ENCODE results near the gene DAPK1. TPM values are rescaled to one million over a fixed set of nuclear protein-coding genes. Genes with fewer than 3 reads are reported as not detected.

DAPK1 gene
- total and polyA plus RNA-seq, 10 of the 15 experiments (the other 5 are each of a cell fraction or from before 2014, with no cell fraction given): 8.2 to 94.7 (median 51.6) TPM

DNA sequence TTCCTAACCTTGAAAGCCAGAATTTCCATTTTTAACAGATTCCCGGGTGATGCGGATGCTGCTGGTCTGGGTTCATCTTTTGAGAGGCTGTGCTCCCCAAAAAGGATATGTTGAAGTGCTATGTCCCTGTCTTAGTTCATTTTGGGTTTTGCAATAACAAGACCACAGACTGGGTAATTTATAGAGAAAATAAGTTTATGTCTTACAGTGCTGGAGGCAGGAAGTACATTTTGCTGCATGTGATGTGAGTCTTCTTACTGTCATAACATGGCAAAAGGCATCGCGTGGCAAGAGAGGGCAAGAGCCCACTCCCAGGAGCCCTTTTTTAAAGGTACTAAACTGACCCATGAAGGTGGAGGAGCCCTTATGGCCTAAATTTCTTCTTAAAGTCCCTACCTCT, 114.1 kb downstream of the DAPK1 start:
- ChIA-PET CTCF (no interaction called here), RAD21 (ENCODE audit: unreplicated experiment) (no interaction called here), SMC1A (ENCODE audit: uncharacterized antibody, unreplicated experiment) (no interaction called here), POLR2A (no interaction called here)
- ATAC-seq: no peak
- H2AFZ ChIP-seq (ENCODE audit: control insufficient read depth, low read depth, low read length): no peak overlapping the region
- peaks cover 9% of the 10 kb centered on the region for H3K9me3 ChIP-seq (replicated peaks; ENCODE audit: control insufficient read depth, insufficient read depth, low read length)
- H3K27ac ChIP-seq (ENCODE audit: control insufficient read depth, insufficient read depth): no peak overlapping the region
- no peak for FAIRE-seq
- WGBS (ENCODE audit: insufficient coverage, insufficient replicate concordance, low lambda C conversion rate, missing lambda C conversion rate): 87% methylated on average over 4 of the region's 4 CpGs
- no peaks in the 10 kb centered on the region for H3K79me2 ChIP-seq (ENCODE audit: control insufficient read depth, insufficient read depth, low read length)
- H3K9ac ChIP-seq (ENCODE audit: control insufficient read depth, insufficient read depth, low read length): no peak overlapping the region
- TF ChIP-seq, protein P1, sequence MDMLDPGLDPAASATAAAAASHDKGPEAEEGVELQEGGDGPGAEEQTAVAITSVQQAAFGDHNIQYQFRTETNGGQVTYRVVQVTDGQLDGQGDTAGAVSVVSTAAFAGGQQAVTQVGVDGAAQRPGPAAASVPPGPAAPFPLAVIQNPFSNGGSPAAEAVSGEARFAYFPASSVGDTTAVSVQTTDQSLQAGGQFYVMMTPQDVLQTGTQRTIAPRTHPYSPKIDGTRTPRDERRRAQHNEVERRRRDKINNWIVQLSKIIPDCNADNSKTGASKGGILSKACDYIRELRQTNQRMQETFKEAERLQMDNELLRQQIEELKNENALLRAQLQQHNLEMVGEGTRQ (IDR thresholded peaks at IDR 0.05; ENCODE audit: borderline replicate concordance, low read depth, low read length): no peak
- TF ChIP-seq CHD2 (IDR thresholded peaks at IDR 0.05; ENCODE audit: borderline replicate concordance, low read depth, low read length): no peak
- no peak for TF ChIP-seq ZNF274 (IDR thresholded peaks at IDR 0.05; ENCODE audit: insufficient read depth, insufficient read length)
- TF ChIP-seq MEF2B (IDR thresholded peaks at IDR 0.05; ENCODE audit: partially characterized antibody, poor library complexity, severe bottlenecking): no peak
- TF ChIP-seq EGR1 (IDR thresholded peaks at IDR 0.05; ENCODE audit: borderline replicate concordance in 1 of 2, low read depth in 2 of 2, low read length in 2 of 2): no peak
- TF ChIP-seq MYB (IDR thresholded peaks at IDR 0.05; ENCODE audit: borderline replicate concordance, low read depth, low read length): no peak
- TF ChIP-seq ASH2L (IDR thresholded peaks at IDR 0.05; ENCODE audit: borderline replicate concordance, low read depth): no peak
- no peaks in the 10 kb centered on the region for H4K20me1 ChIP-seq (ENCODE audit: control insufficient read depth, insufficient read depth)
- in situ Hi-C loops (cut with MboI) (no loop called here), intact Hi-C loops (cut with micrococcal nuclease; ENCODE audit: unreplicated experiment) (no loop called here)
- DNase-seq (ENCODE audit: low read depth, low spot score): no peak
- H3K4me1 ChIP-seq (ENCODE audit: control insufficient read depth, insufficient read depth, low read length): peaks cover 27% of the 10 kb centered on the region
- no peaks in the 10 kb centered on the region for H3K27me3 ChIP-seq (replicated peaks in 1 of 2; ENCODE audit: control insufficient read depth in 2 of 2, insufficient read depth in 2 of 2, low read length in 1 of 2)
- H3K4me2 ChIP-seq (ENCODE audit: control insufficient read depth, insufficient read depth): no peak overlapping the region
- peaks cover 9% of the 10 kb centered on the region in 2 experiments; a peak in 2 of 4 replicates for H3K36me3 ChIP-seq (ENCODE audit: control insufficient read depth in 2 of 2, insufficient read depth in 2 of 2, low read length in 1 of 2)
- H3K4me3 ChIP-seq: no peak overlapping the region
- BruUV-seq (replicated peaks): no TSS peak
